HepG2 (cell line): ENCODE results near the gene SLC43A3. TPM values are rescaled to one million over a fixed set of nuclear protein-coding genes. Genes with fewer than 3 reads are reported as not detected.

ENCODE experiments used
- ATF1 ChIP-seq: IDR thresholded peaks from 2 replicates; pipeline ENCODE4 v1.6.1; 2016; ENCODE audit warnings: mild to moderate bottlenecking, control low read depth
- EEA1 ChIP-seq: sonication (generic); formaldehyde crosslinking; IDR thresholded peaks from 2 replicates; pipeline ENCODE4 v1.5.1; 2020; ENCODE audit warnings: mild to moderate bottlenecking, missing genetic modification reagents, borderline replicate concordance
- FOXO1 ChIP-seq: sonication (generic); formaldehyde crosslinking; IDR thresholded peaks from 2 replicates; pipeline ENCODE4 v1.4.0; 2020; ENCODE audit warnings: missing genetic modification reagents
- MTF1 ChIP-seq: sonication (generic); formaldehyde crosslinking; IDR thresholded peaks from 2 replicates; pipeline ENCODE4 v1.5.0; 2020; ENCODE audit warnings: missing genetic modification reagents
- NCOA1 ChIP-seq: sonication (generic); formaldehyde crosslinking; IDR thresholded peaks from 2 replicates; pipeline ENCODE4 v1.9.0; 2021; ENCODE audit warnings: missing genetic modification reagents
- PAX8 ChIP-seq: sonication (generic); formaldehyde crosslinking; IDR thresholded peaks from 2 replicates; pipeline ENCODE4 v1.8.0; 2022; ENCODE audit warnings: mild to moderate bottlenecking, missing genetic modification reagents, borderline replicate concordance
- PCBP2 ChIP-seq: fragments of 200-400 bp; formaldehyde crosslinking; optimal IDR thresholded peaks from 2 replicates; pipeline ENCODE3; 2018; ENCODE audit warnings: low read length, low read depth; ENCODE audit not compliant: poor library complexity, severe bottlenecking
- SOX13 ChIP-seq, 3 experiments: fragments of 450-650 bp in 1 of 3; sonication (generic) in 1 of 3; formaldehyde crosslinking in 1 of 3; IDR thresholded peaks in 2 of 3; conservative IDR thresholded peaks in 1 of 3; 2 replicates each; pipeline versions ENCODE4 v1.5.0 to v1.6.1; 2016 to 2020; ENCODE audit warnings: antibody characterized with exemption in 1 of 3, mild to moderate bottlenecking in 1 of 3, missing compliant biosample characterization in 1 of 3, missing genetic modification reagents in 1 of 3, moderate library complexity in 1 of 3
- YY1 ChIP-seq: IDR thresholded peaks from 2 replicates; pipeline ENCODE4 v1.6.1; 2011; ENCODE audit warnings: low read length, low read depth, moderate library complexity, mild to moderate bottlenecking; ENCODE audit not compliant: insufficient read depth, insufficient replicate concordance
- ZNF121 ChIP-seq: sonication (generic); formaldehyde crosslinking; IDR thresholded peaks from 2 replicates; pipeline ENCODE4 v1.5.0; 2020; ENCODE audit warnings: mild to moderate bottlenecking, missing genetic modification reagents
- ZNF343 ChIP-seq: sonication (generic); formaldehyde crosslinking; IDR thresholded peaks from 2 replicates; pipeline ENCODE4 v1.4.0; 2020; ENCODE audit warnings: mild to moderate bottlenecking, missing genetic modification reagents
- ZNF747 ChIP-seq: sonication (generic); formaldehyde crosslinking; IDR thresholded peaks from 2 replicates; pipeline ENCODE4 v1.8.1; 2023; ENCODE audit warnings: missing genetic modification reagents, mild to moderate bottlenecking, borderline replicate concordance
- ZNF788 ChIP-seq: sonication (generic); formaldehyde crosslinking; IDR thresholded peaks from 2 replicates; pipeline ENCODE4 v1.5.0; 2020; ENCODE audit warnings: mild to moderate bottlenecking, missing genetic modification reagents, borderline replicate concordance
- ZNF883 ChIP-seq: sonication (generic); formaldehyde crosslinking; IDR thresholded peaks from 2 replicates; pipeline ENCODE4 v1.5.1; 2020; ENCODE audit warnings: mild to moderate bottlenecking, missing genetic modification reagents; ENCODE audit errors: not compliant biosample characterization
- polyA plus RNA-seq, 8 experiments: library from polyadenylated mRNA; depleted of rRNA in 3 of 8; stranded (reverse) in 7 of 8; unstranded in 1 of 8; fragments of >200 nt; fragmentation: Illumina TruSeq in 4 of 8; extraction: Trizol in 4 of 8; gene quantifications; 2 replicates each; pipeline versions ENCODE4 v1.2.1 to v1.2.3, GENCODE V29; 2011 to 2016; ENCODE audit warnings: low read depth in 4 of 8, missing spikeins in 1 of 8, mixed read lengths in 1 of 8; ENCODE audit not compliant: insufficient read depth in 1 of 8
- total RNA-seq, 5 experiments: library from RNA; depleted of rRNA; stranded (reverse); fragments of >200 nt; fragmentation: Illumina TruSeq; extraction: Trizol; gene quantifications; 2 replicates each; pipeline ENCODE4 v1.2.3, GENCODE V29; 2016; ENCODE audit warnings: low read depth in 1 of 5
- TF ChIP-seq, protein P1 (sequence below), 2 experiments: sonication (generic) in 1 of 2; formaldehyde crosslinking in 1 of 2; IDR thresholded peaks; 2 replicates each; pipeline versions ENCODE4 v1.5.1 to v1.6.1; 2011 to 2020; ENCODE audit warnings: borderline replicate concordance in 1 of 2, low read depth in 1 of 2, low read length in 1 of 2, mild to moderate bottlenecking in 1 of 2, missing genetic modification reagents in 1 of 2, moderate library complexity in 1 of 2
- TF ChIP-seq, protein P2 (sequence below): sonication (generic); formaldehyde crosslinking; IDR thresholded peaks from 2 replicates; pipeline ENCODE4 v1.4.0; 2020; ENCODE audit warnings: missing genetic modification reagents
- TF ChIP-seq, protein P3 (sequence below): IDR thresholded peaks from 2 replicates; pipeline ENCODE4 v1.6.1; 2016; ENCODE audit warnings: mild to moderate bottlenecking
- TF ChIP-seq, protein P4 (sequence below): sonication (generic); formaldehyde crosslinking; IDR thresholded peaks from 2 replicates; pipeline ENCODE4 v1.4.0; 2020; ENCODE audit warnings: mild to moderate bottlenecking, missing genetic modification reagents
- TF ChIP-seq, protein P5 (sequence below): sonication (generic); formaldehyde crosslinking; IDR thresholded peaks from 2 replicates; pipeline ENCODE4 v1.8.0; 2022; ENCODE audit warnings: missing genetic modification reagents, mild to moderate bottlenecking, borderline replicate concordance

Gene SLC43A3
- total and polyA plus RNA-seq, 2 of the 13 experiments (the other 11 are each of a cell fraction or from before 2014, with no cell fraction given) = 2.6 TPM; not detected in 1

DNA sequence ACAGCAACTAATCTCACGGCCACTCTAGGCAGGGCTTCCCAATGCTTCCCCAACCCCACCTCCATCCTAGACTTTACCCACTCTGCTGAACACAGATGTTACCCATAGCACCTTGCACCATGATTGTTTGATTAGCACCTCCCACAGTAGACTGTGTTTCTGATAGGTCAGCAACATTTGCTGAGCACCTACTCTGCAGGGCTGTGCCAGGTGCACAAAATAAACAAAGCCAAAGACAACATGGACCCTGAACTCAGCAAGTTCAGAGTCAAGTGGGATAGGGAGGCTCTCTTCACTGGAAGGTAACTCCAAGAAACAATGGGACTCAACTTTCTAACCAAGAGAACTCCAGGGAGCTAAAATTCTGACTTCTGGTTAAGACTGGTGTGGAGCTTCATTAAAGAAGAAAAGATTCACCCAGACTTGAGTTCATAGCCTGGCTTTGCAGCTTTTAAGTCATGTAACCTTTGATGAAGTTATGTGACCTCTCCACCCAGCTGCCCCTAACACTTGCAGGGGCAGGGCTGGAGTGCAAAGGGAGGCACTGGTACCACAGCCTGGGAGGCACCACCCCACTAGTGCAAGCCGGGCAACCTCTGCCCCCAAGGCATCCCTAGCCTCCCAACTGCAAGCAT, 26.7 kb upstream of the SLC43A3 start (continued):
- TF ChIP-seq, protein P1, sequence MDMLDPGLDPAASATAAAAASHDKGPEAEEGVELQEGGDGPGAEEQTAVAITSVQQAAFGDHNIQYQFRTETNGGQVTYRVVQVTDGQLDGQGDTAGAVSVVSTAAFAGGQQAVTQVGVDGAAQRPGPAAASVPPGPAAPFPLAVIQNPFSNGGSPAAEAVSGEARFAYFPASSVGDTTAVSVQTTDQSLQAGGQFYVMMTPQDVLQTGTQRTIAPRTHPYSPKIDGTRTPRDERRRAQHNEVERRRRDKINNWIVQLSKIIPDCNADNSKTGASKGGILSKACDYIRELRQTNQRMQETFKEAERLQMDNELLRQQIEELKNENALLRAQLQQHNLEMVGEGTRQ (IDR thresholded peaks at IDR 0.05; ENCODE audit: low read depth, low read length) = no peak
- TF ChIP-seq, protein P1 (CRISPR knock-in tag; IDR thresholded peaks at IDR 0.05; ENCODE audit: borderline replicate concordance) = 0 out of 2 replicates have a peak, but pooled peaks have one; percentile 14
- TF ChIP-seq ZNF788 (CRISPR knock-in tag) (peak; percentile 77; the same call in 1 of the 2 replicates), PAX8 (CRISPR knock-in tag) (no peak), PCBP2 (no peak), ZNF121 (CRISPR knock-in tag) (0 out of 2 replicates have a peak, but pooled peaks have one; percentile 16), ZNF883 (CRISPR knock-in tag) (no peak), SOX13 (IDR thresholded peaks at IDR 0.05) (no peak), SOX13 (CRISPR knock-in tag; conservative IDR thresholded peaks at IDR 0.05 in 1 of 2, IDR thresholded peaks at IDR 0.05 in 1 of 2) (peak in 1 of 2 experiments; percentile 90; a peak in 2 of 4 replicates), NCOA1 (0 out of 2 replicates have a peak, but pooled peaks have one; percentile 69), ATF1 (0 out of 2 replicates have a peak, but pooled peaks have one; percentile 27), EEA1 (CRISPR knock-in tag) (no peak), FOXO1 (CRISPR knock-in tag) (peak; percentile 92), ZNF343 (CRISPR knock-in tag) (peak; percentile 77; the same call in 1 of the 2 replicates), YY1 (peak; percentile 25), ZNF747 (CRISPR knock-in tag) (0 out of 2 replicates have a peak, but pooled peaks have one; percentile 63), MTF1 (no peak)
- TF ChIP-seq, protein P2, sequence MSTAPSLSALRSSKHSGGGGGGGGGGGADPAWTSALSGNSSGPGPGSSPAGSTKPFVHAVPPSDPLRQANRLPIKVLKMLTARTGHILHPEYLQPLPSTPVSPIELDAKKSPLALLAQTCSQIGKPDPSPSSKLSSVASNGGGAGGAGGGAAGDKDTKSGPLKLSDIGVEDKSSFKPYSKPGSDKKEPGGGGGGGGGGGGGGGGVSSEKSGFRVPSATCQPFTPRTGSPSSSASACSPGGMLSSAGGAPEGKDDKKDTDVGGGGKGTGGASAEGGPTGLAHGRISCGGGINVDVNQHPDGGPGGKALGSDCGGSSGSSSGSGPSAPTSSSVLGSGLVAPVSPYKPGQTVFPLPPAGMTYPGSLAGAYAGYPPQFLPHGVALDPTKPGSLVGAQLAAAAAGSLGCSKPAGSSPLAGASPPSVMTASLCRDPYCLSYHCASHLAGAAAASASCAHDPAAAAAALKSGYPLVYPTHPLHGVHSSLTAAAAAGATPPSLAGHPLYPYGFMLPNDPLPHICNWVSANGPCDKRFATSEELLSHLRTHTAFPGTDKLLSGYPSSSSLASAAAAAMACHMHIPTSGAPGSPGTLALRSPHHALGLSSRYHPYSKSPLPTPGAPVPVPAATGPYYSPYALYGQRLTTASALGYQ (CRISPR knock-in tag) = 0 out of 2 replicates have a peak, but pooled peaks have one; percentile 50
- TF ChIP-seq, protein P3, sequence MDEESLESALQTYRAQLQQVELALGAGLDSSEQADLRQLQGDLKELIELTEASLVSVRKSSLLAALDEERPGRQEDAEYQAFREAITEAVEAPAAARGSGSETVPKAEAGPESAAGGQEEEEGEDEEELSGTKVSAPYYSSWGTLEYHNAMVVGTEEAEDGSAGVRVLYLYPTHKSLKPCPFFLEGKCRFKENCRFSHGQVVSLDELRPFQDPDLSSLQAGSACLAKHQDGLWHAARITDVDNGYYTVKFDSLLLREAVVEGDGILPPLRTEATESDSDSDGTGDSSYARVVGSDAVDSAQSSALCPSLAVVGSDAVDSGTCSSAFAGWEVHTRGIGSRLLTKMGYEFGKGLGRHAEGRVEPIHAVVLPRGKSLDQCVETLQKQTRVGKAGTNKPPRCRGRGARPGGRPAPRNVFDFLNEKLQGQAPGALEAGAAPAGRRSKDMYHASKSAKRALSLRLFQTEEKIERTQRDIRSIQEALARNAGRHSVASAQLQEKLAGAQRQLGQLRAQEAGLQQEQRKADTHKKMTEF (CRISPR knock-in tag) = peak; percentile 71
- TF ChIP-seq, protein P4, sequence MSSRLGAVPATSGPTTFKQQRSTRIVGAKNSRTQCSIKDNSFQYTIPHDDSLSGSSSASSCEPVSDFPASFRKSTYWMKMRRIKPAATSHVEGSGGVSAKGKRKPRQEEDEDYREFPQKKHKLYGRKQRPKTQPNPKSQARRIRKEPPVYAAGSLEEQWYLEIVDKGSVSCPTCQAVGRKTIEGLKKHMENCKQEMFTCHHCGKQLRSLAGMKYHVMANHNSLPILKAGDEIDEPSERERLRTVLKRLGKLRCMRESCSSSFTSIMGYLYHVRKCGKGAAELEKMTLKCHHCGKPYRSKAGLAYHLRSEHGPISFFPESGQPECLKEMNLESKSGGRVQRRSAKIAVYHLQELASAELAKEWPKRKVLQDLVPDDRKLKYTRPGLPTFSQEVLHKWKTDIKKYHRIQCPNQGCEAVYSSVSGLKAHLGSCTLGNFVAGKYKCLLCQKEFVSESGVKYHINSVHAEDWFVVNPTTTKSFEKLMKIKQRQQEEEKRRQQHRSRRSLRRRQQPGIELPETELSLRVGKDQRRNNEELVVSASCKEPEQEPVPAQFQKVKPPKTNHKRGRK (CRISPR knock-in tag) = no peak
- TF ChIP-seq, protein P5, sequence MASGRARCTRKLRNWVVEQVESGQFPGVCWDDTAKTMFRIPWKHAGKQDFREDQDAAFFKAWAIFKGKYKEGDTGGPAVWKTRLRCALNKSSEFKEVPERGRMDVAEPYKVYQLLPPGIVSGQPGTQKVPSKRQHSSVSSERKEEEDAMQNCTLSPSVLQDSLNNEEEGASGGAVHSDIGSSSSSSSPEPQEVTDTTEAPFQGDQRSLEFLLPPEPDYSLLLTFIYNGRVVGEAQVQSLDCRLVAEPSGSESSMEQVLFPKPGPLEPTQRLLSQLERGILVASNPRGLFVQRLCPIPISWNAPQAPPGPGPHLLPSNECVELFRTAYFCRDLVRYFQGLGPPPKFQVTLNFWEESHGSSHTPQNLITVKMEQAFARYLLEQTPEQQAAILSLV = peak; percentile 72; the same call in 1 of the 2 replicates
